Measurements from ENCODE around the gene MEGF11. TPM values are rescaled to one million over a fixed set of nuclear protein-coding genes. Genes with fewer than 3 reads are reported as not detected.

MEGF11 gene
- total RNA-seq, 1 experiment from 2014 or later: 1.2 TPM

GRCh38 chr15:65863106-65863505, 390.4 kb downstream of the MEGF11 start:
- no CpG with 5 or more reads among the region's 6 CpGs for WGBS (ENCODE audit: extremely low coverage, insufficient read length, low lambda C conversion rate)
- H3K9me3 Mint-ChIP-seq: no peaks in the 10 kb centered on the region
- no peak overlapping the region for H2AK5ac ChIP-seq (ENCODE audit: insufficient read length, low read length)

More at GRCh38 chr15:65863106-65863505, 390.4 kb downstream of the MEGF11 start:
- DNase-seq: no peak
- Histone ChIP-seq H3K9ac (ENCODE audit: extremely low read depth, insufficient read length, low read length) (no peak overlapping the region), H3K79me1 (ENCODE audit: insufficient read depth, low read depth, low read length, poor library complexity, severe bottlenecking) (no peaks in the 10 kb centered on the region), H4K20me1 (ENCODE audit: control insufficient read depth, insufficient read depth, insufficient read length) (no peaks in the 10 kb centered on the region), H3K4me2 (ENCODE audit: insufficient read depth, insufficient read length, low read length) (no peak overlapping the region), H3K18ac (ENCODE audit: insufficient read length, low read depth, low read length) (no peak overlapping the region), H3K23me2 (ENCODE audit: insufficient read length, low read depth, low read length, poor library complexity, severe bottlenecking) (no peaks in the 10 kb centered on the region), H2BK15ac (ENCODE audit: low read depth, low read length) (no peak overlapping the region), H2AFZ (ENCODE audit: low read length) (no peak overlapping the region), H3K27me3 (ENCODE audit: insufficient read depth, low read length) (no peaks in the 10 kb centered on the region), H3T11ph (ENCODE audit: low read length) (no peak overlapping the region), H3K23ac (ENCODE audit: insufficient read length, low read depth, low read length) (no peak overlapping the region), H3K27ac (ENCODE audit: insufficient read length, low read depth, low read length) (no peak overlapping the region), H2BK5ac (ENCODE audit: insufficient read length, low read length) (no peak overlapping the region), H4K91ac (ENCODE audit: insufficient read length, low read depth, low read length) (no peak overlapping the region), H3K56ac (ENCODE audit: insufficient read length, low read depth, low read length) (no peak overlapping the region), H3K4me1 (ENCODE audit: insufficient read depth, low read length) (peaks cover 3% of the 10 kb centered on the region; the same call in 1 of the 2 replicates), H3K4ac (ENCODE audit: low read depth, low read length) (no peak overlapping the region), H4K5ac (ENCODE audit: insufficient read length, low read depth, low read length) (no peak overlapping the region), H3K14ac (ENCODE audit: insufficient read depth, low read length) (no peak overlapping the region), H4K8ac (replicated peaks; ENCODE audit: insufficient read length, low read depth, low read length) (no peak overlapping the region), H2BK20ac (ENCODE audit: low read depth, low read length, poor library complexity, severe bottlenecking) (no peak overlapping the region), H3K9me3 (ENCODE audit: control insufficient read depth, low read depth, low read length) (no peaks in the 10 kb centered on the region), H3K79me2 (ENCODE audit: insufficient read depth, low read length) (no peaks in the 10 kb centered on the region), H2BK120ac (ENCODE audit: low read depth, low read length, poor library complexity, severe bottlenecking) (no peak overlapping the region), H2BK12ac (ENCODE audit: insufficient read length, low read depth, low read length) (no peak overlapping the region)
- no peak overlapping the region for H3K27ac Mint-ChIP-seq
- H3K4me3 Mint-ChIP-seq: no peak overlapping the region
- H3K36me3 Mint-ChIP-seq (ENCODE audit: insufficient read depth in 1 of 3, low read depth in 3 of 3): no peaks in the 10 kb centered on the region
- H3K27me3 Mint-ChIP-seq (ENCODE audit: low read depth): no peaks in the 10 kb centered on the region
- H3K4me1 Mint-ChIP-seq: peaks cover 18 to 22% of the 10 kb centered on the region in 2 experiments
- TF ChIP-seq CTCF (conservative IDR thresholded peaks at IDR 0.05): no peak
